Psoas muscle (tissue), 8 donors: Measurements from ENCODE around the gene CCDC57. TPM values are rescaled to one million over a fixed set of nuclear protein-coding genes. Genes with fewer than 3 reads are reported as not detected.
A peak's percentile ranks its signal among the peaks of the same experiment; 100 is the strongest.

Experiments used
- ATAC-seq, 4 donors: fragments of 200-7000 bp; cut with Tn5 transposase; one replicate each; pipeline ENCODE4 v1.9.1; 2020; ENCODE audit warnings: moderate library complexity in 3 of 4, mild to moderate bottlenecking in 2 of 4
- DNase-seq, 2 donors: peaks; one replicate each; pipeline ENCODE4 v3.0.0-alpha.2; 2020
- H3K27ac ChIP-seq: fragments of 200-600 bp; one replicate; pipeline ENCODE4 v1.8.0; 2022
- H3K27me3 ChIP-seq, 3 donors: fragments of 200-600 bp in 1 of 3; one replicate each; pipeline versions ENCODE4 v1.6.1 to v1.8.0; 2013 to 2022; ENCODE audit warnings: low read length in 2 of 3, mild to moderate bottlenecking in 2 of 3, moderate library complexity in 1 of 3; ENCODE audit not compliant: insufficient read depth in 3 of 3
- H3K36me3 ChIP-seq, 2 donors: fragments of 200-600 bp in 1 of 2; one replicate each; pipeline versions ENCODE4 v1.6.1 to v1.8.0; 2013 to 2022; ENCODE audit warnings: low read depth in 1 of 2, mild to moderate bottlenecking in 1 of 2, moderate library complexity in 1 of 2; ENCODE audit not compliant: insufficient read depth in 1 of 2
- H3K4me1 ChIP-seq: fragments of 200-600 bp; one replicate; pipeline ENCODE4 v1.8.0; 2022
- H3K4me3 ChIP-seq: fragments of 200-600 bp; one replicate; pipeline ENCODE4 v1.8.0; 2022; ENCODE audit warnings: mild to moderate bottlenecking
- H3K9me3 ChIP-seq: fragments of 200-600 bp; one replicate; pipeline ENCODE4 v1.8.0; 2022
- WGBS, 3 donors: extraction: QIAGEN DNeasy Blood & Tissue Kit; methylation state at CpG; one replicate each; pipeline versions ENCODE4 v1.1.6 to v1.1.7; 2013; 5-methylcytosine and 5-hydroxymethylcytosine counted together
- intact Hi-C, 2 donors: fragments of 100-400 bp; cut with DNase I; formaldehyde crosslinking; loops; one replicate each; pipeline versions ENCODE4 v1.11.0 to v1.14.2; 2022
- polyA plus RNA-seq, 3 donors: library from polyadenylated mRNA; stranded (reverse); fragments of 200-250 nt; gene quantifications; one replicate each; pipeline ENCODE4 v1.2.3, GENCODE V29; 2013
- total RNA-seq, 4 donors: library from RNA; stranded (reverse); fragmentation: NEBNext Ultra II Directional in 2 of 4; extraction: Animal tissue kit (Norgen Biotek cat#: 25700) in 2 of 4; gene quantifications; one replicate each; pipeline versions ENCODE4 v1.2.1 to v1.2.4, GENCODE V29; 2021 to 2023
- TF ChIP-seq, protein P1 (sequence below): fragments of 200-600 bp; IDR thresholded peaks from one replicate; pipeline ENCODE4 v1.8.0; 2022; ENCODE audit warnings: antibody characterized with exemption
- donor health status: healthy with polysubstance abuse.
- donor health status: DM: no; HTN: no; CAD: no; lungs with moderate emphysema.
- donor health status: Bipolar disorder and iron deficiency.
- donor health status: healthy.
- donor health status: DM: yes; HTN: yes; CAD: no.
- donor health status: DM: no; HTN: no; CAD: no.
- donor health status: DM: no; HTN: no; CAD: no.
- donor health status: DM: yes; HTN: yes; CAD: no.

CCDC57 gene
- total and polyA plus RNA-seq, 7 donors: 7.2 to 15.3 (median 11.1) TPM

DNA sequence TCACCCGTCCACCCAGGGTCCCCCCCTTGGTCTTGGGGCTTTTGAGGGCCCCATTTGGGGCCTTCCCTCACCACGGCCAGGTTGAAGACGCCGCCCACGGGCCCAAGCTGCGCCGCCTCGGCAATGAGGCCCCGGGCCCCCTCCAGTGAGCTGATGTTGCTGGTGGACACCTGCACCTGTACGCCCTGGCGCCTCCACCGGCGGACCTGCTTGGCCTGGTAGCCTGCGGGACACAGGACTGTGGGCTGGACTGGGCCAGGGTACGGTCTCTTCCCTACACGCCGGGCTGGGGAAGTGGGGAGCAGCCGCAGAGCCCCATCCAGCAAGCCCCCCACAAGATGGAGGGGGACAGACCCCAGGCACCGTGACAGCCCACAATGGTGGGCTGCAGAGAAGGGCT, 130.2 kb downstream of the CCDC57 start:
- Histone ChIP-seq H3K27me3 (no peaks in the 10 kb centered on the region), H3K9me3 (no peaks in the 10 kb centered on the region), H3K27ac (no peak overlapping the region), H3K36me3 (peaks cover 7 to 86% of the 10 kb centered on the region in 2 donors), H3K4me1 (no peaks in the 10 kb centered on the region), H3K4me3 (no peak overlapping the region)
- DNase-seq: peak in 1 of 2 donors; percentile 49
- WGBS, 3 donors: 91 to 93% (median 92%) methylated on average over 18 to 19 of the region's 19 CpGs
- intact Hi-C loops: no loop called here
- TF ChIP-seq, protein P1, sequence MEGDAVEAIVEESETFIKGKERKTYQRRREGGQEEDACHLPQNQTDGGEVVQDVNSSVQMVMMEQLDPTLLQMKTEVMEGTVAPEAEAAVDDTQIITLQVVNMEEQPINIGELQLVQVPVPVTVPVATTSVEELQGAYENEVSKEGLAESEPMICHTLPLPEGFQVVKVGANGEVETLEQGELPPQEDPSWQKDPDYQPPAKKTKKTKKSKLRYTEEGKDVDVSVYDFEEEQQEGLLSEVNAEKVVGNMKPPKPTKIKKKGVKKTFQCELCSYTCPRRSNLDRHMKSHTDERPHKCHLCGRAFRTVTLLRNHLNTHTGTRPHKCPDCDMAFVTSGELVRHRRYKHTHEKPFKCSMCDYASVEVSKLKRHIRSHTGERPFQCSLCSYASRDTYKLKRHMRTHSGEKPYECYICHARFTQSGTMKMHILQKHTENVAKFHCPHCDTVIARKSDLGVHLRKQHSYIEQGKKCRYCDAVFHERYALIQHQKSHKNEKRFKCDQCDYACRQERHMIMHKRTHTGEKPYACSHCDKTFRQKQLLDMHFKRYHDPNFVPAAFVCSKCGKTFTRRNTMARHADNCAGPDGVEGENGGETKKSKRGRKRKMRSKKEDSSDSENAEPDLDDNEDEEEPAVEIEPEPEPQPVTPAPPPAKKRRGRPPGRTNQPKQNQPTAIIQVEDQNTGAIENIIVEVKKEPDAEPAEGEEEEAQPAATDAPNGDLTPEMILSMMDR: no peak
- ATAC-seq: no peak

DNA sequence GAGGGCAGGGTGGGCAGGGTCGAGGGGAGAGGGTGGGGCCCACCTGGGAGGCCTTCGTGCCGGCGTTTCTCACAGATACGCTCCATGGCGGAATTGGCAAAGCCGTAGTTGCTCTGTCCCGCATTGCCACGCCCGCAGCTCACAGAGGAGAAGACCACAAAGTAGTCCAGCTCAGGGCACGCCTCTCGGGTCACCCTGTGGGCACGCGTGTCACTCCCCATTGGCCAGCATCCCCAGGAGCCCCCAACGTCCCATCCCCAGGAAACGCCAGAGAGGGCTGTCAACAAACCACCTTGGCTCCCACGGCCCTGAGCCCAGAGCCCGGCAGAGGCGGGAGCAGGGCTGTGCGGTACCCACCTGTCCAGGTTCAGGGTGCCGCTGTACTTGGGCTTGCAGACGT, 130.7 kb downstream of the CCDC57 start:
- DNase-seq (peak in 1 of 2 donors; percentile 49), ATAC-seq (no peak)
- Histone ChIP-seq H3K36me3 (peaks cover 7 to 81% of the 10 kb centered on the region in 2 donors), H3K27ac (no peak overlapping the region), H3K9me3 (no peaks in the 10 kb centered on the region), H3K4me3 (no peak overlapping the region), H3K27me3 (no peaks in the 10 kb centered on the region), H3K4me1 (no peaks in the 10 kb centered on the region)
- TF ChIP-seq, protein P1: no peak
- 91 to 94% (median 93%) methylated on average over 21 to 22 of the region's 22 CpGs for WGBS, 3 donors
- intact Hi-C loops: no loop called here

DNA sequence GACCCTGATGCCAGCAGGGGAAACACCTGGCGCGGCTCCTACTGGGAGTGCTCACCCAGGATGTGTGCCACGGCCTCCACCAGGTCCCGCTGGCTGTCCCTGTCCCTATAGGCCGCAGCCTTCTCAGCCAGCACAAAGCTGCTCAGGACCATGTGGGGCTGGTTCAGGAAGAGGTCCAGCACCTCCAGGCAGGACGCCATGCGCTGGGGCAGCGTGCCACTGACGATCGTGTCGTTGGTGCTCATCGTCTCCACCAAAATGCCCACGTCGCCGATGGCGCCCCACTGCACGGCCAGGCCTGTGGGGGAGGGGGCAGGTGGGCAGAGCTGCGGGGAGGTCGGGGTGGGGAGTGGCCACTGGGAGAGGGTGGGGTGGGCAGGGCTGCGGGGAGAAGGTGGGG, 131.1 kb downstream of the CCDC57 start:
- Histone ChIP-seq H3K27me3 (no peaks in the 10 kb centered on the region), H3K36me3 (peaks cover 7 to 77% of the 10 kb centered on the region in 2 donors)
- 89 to 93% (median 90%) methylated on average over 17 to 20 of the region's 20 CpGs for WGBS, 3 donors

DNA sequence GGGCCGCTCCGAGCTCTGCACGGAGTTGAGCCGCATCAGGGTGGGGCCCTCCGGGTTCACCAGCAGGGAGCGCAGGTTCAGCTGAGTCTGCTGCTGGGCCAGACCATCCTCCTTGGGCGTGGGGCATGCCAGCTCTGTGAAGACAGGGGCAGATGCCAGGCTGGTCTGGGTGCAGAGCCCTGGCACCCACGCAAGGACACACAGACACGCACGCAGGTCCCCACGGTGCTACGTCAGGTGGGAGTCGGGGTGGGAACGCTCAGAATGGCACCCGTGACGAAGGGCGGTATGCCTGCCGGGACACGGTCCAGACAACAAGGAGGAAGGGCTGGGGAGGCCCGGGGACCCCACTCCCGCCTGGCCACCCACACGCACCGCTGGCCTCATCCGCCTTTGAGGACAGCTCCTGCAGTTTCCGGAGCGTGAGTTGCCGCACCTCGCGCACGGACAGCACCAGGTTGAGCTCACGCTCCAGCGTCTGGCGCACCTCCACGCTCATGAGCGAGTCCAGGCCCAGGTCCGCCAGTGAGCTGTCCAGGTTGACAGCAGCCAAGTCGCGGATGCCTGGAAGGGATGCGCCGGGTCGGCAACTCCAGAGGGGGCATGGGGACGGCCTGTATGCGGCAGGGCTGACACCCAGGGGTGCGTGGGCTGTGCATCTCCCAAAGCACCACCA, 131.7 kb downstream of the CCDC57 start:
- WGBS, 3 donors: 93 to 94% (median 94%) methylated on average over 43 to 44 of the region's 44 CpGs
- peak in 1 of 2 donors; percentile 51 for DNase-seq
- no peaks in the 10 kb centered on the region for H3K27me3 ChIP-seq
- H3K36me3 ChIP-seq: peaks cover 3 to 71% of the 10 kb centered on the region in 2 donors
- intact Hi-C loops: no loop called here
- no peak overlapping the region for H3K27ac ChIP-seq
- no peak for ATAC-seq
- H3K4me1 ChIP-seq: no peaks in the 10 kb centered on the region
- TF ChIP-seq, protein P1: no peak
- H3K9me3 ChIP-seq: no peaks in the 10 kb centered on the region
- no peak overlapping the region for H3K4me3 ChIP-seq

More for the DNA sequence above, 131.1 kb downstream of the CCDC57 start:
- TF ChIP-seq, protein P1: no peak
- Histone ChIP-seq H3K27ac (no peak overlapping the region), H3K9me3 (no peaks in the 10 kb centered on the region), H3K4me3 (no peak overlapping the region), H3K4me1 (no peaks in the 10 kb centered on the region)
- ATAC-seq (no peak), DNase-seq (peak in 1 of 2 donors; percentile 35)
- intact Hi-C loops: no loop called here
